ENCODE data around the gene FEZF2. TPM values are rescaled to one million over a fixed set of nuclear protein-coding genes. Genes with fewer than 3 reads are reported as not detected.

FEZF2 gene
- total and polyA plus RNA-seq, 2 of the 13 experiments (the other 11 are each of a cell fraction or from before 2014, with no cell fraction given) = not detected

DNA sequence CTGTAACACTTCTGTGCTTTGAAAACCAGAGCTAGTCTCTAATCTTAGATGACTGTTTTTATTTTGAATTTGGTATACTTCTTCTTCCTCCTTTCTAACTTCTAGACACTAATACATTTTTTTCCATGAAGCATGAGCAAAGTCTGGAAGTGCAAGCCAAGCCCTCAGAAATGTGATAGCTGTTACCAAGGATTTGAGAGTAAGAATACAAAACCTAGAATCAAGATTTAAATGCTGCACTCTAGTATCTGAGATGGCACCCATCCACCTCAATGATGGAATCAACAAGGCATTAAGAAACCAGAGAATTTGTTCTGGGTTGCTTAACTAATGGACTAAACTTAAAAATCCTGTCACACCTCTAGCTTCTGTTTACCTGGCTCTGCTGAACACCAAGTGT is 9.2 kb downstream of the FEZF2 start:
- H3K4me2 ChIP-seq (ENCODE audit: low read depth, low read length) = no peak overlapping the region
- no peak overlapping the region for H3K27ac ChIP-seq (ENCODE audit: extremely low read length, insufficient read depth, low read length)
- ATAC-seq = no peak
- ChIA-PET CTCF (ENCODE audit: low intra/inter-chr PET ratio, low total read pairs) (no interaction called here), POLR2A (no interaction called here)
- TF ChIP-seq FOXM1 (CRISPR knock-in tag; IDR thresholded peaks at IDR 0.05) (no peak), NFYC (CRISPR knock-in tag; IDR thresholded peaks at IDR 0.05) (no peak), KIAA2018 (CRISPR knock-in tag; IDR thresholded peaks at IDR 0.05; ENCODE audit: borderline replicate concordance) (no peak), ZNF775 (CRISPR knock-in tag; IDR thresholded peaks at IDR 0.05; ENCODE audit: borderline replicate concordance) (no peak), ZNF782 (CRISPR knock-in tag; IDR thresholded peaks at IDR 0.05; ENCODE audit: borderline replicate concordance) (no peak), ZNF75D (CRISPR knock-in tag; IDR thresholded peaks at IDR 0.05; ENCODE audit: borderline replicate concordance) (no peak), ZNF3 (CRISPR knock-in tag; IDR thresholded peaks at IDR 0.05) (no peak), MTF2 (CRISPR knock-in tag; IDR thresholded peaks at IDR 0.05; ENCODE audit: borderline replicate concordance) (no peak)
- TF ChIP-seq, protein P1, sequence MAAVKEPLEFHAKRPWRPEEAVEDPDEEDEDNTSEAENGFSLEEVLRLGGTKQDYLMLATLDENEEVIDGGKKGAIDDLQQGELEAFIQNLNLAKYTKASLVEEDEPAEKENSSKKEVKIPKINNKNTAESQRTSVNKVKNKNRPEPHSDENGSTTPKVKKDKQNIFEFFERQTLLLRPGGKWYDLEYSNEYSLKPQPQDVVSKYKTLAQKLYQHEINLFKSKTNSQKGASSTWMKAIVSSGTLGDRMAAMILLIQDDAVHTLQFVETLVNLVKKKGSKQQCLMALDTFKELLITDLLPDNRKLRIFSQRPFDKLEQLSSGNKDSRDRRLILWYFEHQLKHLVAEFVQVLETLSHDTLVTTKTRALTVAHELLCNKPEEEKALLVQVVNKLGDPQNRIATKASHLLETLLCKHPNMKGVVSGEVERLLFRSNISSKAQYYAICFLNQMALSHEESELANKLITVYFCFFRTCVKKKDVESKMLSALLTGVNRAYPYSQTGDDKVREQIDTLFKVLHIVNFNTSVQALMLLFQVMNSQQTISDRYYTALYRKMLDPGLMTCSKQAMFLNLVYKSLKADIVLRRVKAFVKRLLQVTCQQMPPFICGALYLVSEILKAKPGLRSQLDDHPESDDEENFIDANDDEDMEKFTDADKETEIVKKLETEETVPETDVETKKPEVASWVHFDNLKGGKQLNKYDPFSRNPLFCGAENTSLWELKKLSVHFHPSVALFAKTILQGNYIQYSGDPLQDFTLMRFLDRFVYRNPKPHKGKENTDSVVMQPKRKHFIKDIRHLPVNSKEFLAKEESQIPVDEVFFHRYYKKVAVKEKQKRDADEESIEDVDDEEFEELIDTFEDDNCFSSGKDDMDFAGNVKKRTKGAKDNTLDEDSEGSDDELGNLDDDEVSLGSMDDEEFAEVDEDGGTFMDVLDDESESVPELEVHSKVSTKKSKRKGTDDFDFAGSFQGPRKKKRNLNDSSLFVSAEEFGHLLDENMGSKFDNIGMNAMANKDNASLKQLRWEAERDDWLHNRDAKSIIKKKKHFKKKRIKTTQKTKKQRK (IDR thresholded peaks at IDR 0.05; ENCODE audit: low read length) = no peak
- TF ChIP-seq, protein P2, sequence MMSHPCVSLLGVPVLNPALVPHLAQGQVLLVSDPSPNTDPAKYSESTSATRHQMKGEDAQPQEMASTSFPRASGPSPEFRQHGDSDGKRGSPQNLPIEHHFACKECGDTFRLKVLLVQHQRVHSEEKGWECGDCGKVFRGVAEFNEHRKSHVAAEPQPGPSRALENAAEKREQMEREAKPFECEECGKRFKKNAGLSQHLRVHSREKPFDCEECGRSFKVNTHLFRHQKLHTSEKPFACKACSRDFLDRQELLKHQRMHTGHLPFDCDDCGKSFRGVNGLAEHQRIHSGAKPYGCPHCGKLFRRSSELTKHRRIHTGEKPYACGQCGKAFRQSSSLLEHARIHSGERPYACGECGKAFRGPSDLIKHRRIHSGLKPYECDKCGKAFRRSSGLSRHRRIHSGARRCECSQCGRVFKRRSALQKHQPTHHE (CRISPR knock-in tag; IDR thresholded peaks at IDR 0.05; ENCODE audit: borderline replicate concordance) = no peak
- no peak for DNase-seq (ENCODE audit: low spot score)
- H3K27me3 ChIP-seq (ENCODE audit: control insufficient read depth in 1 of 2, insufficient read depth in 2 of 2, low read length in 2 of 2) = peaks cover 1 to 32% of the 10 kb centered on the region in 2 experiments; a peak in 4 of 5 replicates
- no peaks in the 10 kb centered on the region for H3K36me3 ChIP-seq (replicated peaks in 1 of 2; ENCODE audit: control insufficient read depth in 1 of 2, insufficient read depth in 2 of 2, low read length in 2 of 2)
- H4K20me1 ChIP-seq (ENCODE audit: insufficient read depth, low read length) = no peaks in the 10 kb centered on the region
- FAIRE-seq = no peak
- no peak overlapping the region for H2AFZ ChIP-seq (ENCODE audit: low read length)
- no peaks in the 10 kb centered on the region for H3K9me3 ChIP-seq (ENCODE audit: low read length)
- in situ Hi-C loops (cut with HindIII; ENCODE audit: extremely low pct_ligation_motif_present, low pct_unique_long_range_greater_than_20kb) (no loop called here), intact Hi-C loops (cut with micrococcal nuclease; ENCODE audit: unreplicated experiment) (no loop called here)
- no peak overlapping the region for H3K4me3 ChIP-seq (replicated peaks in 1 of 3; ENCODE audit: insufficient read depth in 1 of 3, low read depth in 2 of 3, low read length in 3 of 3)
- no peaks in the 10 kb centered on the region for H3K79me2 ChIP-seq (ENCODE audit: insufficient read depth, low read length)
- no peak overlapping the region for H3K9ac ChIP-seq (ENCODE audit: insufficient read depth, low read depth, low read length)
- no TSS peak for BruUV-seq (replicated peaks)
- no peaks in the 10 kb centered on the region for H3K4me1 ChIP-seq (ENCODE audit: insufficient read depth, low read length)
